Embryonic facial prominence (tissue), 1 donor: Measurements from ENCODE around the gene SP3.

Experiments used
- DNase-seq: peaks from one replicate; pipeline ENCODE4 v3.0.0-alpha.2; 2016; ENCODE audit errors: extremely low spot score

Gene SP3

GRCh38 chr2:173942861-173943523, 22.2 kb downstream of the SP3 start:
- DNase-seq = no peak

- no peak for DNase-seq
Measured at GRCh38 chr2:173941567-173941966, 23.6 kb downstream of the SP3 start.

GRCh38 chr2:173940208-173941020, 24.8 kb downstream of the SP3 start:
- no peak for DNase-seq

GRCh38 chr2:173938700-173939384, 26.3 kb downstream of the SP3 start:
- no peak for DNase-seq

- DNase-seq = no peak
Measured at GRCh38 chr2:173935305-173935704, 29.9 kb downstream of the SP3 start.

GRCh38 chr2:173934895-173935294, 30.3 kb downstream of the SP3 start:
- no peak for DNase-seq

- DNase-seq = no peak
Measured at GRCh38 chr2:173931751-173932150, 33.4 kb downstream of the SP3 start.

GRCh38 chr2:173929441-173929840, 35.7 kb downstream of the SP3 start:
- no peak for DNase-seq

- no peak for DNase-seq
Measured at GRCh38 chr2:173926875-173927274, 38.3 kb downstream of the SP3 start.

GRCh38 chr2:173924285-173924684, 40.9 kb downstream of the SP3 start:
- no peak for DNase-seq

- DNase-seq = no peak
Measured at GRCh38 chr2:173922760-173923159, 42.4 kb downstream of the SP3 start.

GRCh38 chr2:173922068-173922467, 43.1 kb downstream of the SP3 start:
- no peak for DNase-seq

- DNase-seq = no peak
Measured at GRCh38 chr2:173914055-173914927, 50.9 kb downstream of the SP3 start.

- DNase-seq = no peak
Measured at GRCh38 chr2:173909846-173910245, 55.3 kb downstream of the SP3 start.

GRCh38 chr2:173906626-173907025, 58.5 kb downstream of the SP3 start:
- DNase-seq = no peak

- DNase-seq = no peak
Measured at GRCh38 chr2:173903601-173904394, 61.4 kb downstream of the SP3 start.

GRCh38 chr2:173898996-173899395, 66.2 kb downstream of the SP3 start:
- no peak for DNase-seq

GRCh38 chr2:173898178-173898668, 67.0 kb downstream of the SP3 start:
- DNase-seq = no peak

- no peak for DNase-seq
Measured at GRCh38 chr2:173896755-173897154, 68.4 kb downstream of the SP3 start.

- no peak for DNase-seq
Measured at GRCh38 chr2:173892341-173892740, 72.8 kb downstream of the SP3 start.
